Neutrophil (primary cell): ENCODE data around the gene NR2C2.
"Not testable (repeated sequence)": the region's sequence is repeated elsewhere in the genome, so short reads cannot be mapped to it uniquely, and the experiment has no call there.

Experiments
- H3K27ac ChIP-seq: fragments of 200-600 bp; sonication (generic); 2 replicates; pipeline ENCODE4 v1.5.1; 2016; ENCODE audit warnings: mild to moderate bottlenecking, moderate library complexity
- H3K27me3 ChIP-seq: fragments of 200-600 bp; sonication (generic); 2 replicates; pipeline ENCODE4 v1.6.0; 2016; ENCODE audit warnings: mild to moderate bottlenecking
- H3K36me3 ChIP-seq: fragments of 200-600 bp; sonication (generic); 2 replicates; pipeline ENCODE4 v1.5.1; 2017
- H3K4me1 ChIP-seq, 2 experiments: fragments of 200-600 bp in 1 of 2; sonication (generic) in 1 of 2; 1 replicate in 1 of 2; 2 replicates in 1 of 2; pipeline versions ENCODE4 v1.5.1 to v1.6.1; 2013 to 2016; ENCODE audit warnings: low read depth in 1 of 2, low read length in 1 of 2, mild to moderate bottlenecking in 1 of 2, moderate library complexity in 1 of 2; ENCODE audit not compliant: control insufficient read depth in 1 of 2, insufficient read depth in 1 of 2
- H3K4me3 ChIP-seq, 2 experiments: fragments of 200-600 bp in 1 of 2; sonication (generic) in 1 of 2; 1 replicate in 1 of 2; 2 replicates in 1 of 2; pipeline ENCODE4 v1.5.1; 2013 to 2016; ENCODE audit warnings: low read depth in 1 of 2, low read length in 1 of 2, mild to moderate bottlenecking in 1 of 2, moderate library complexity in 1 of 2
- H3K9me3 ChIP-seq: fragments of 200-600 bp; sonication (generic); 2 replicates; pipeline ENCODE4 v1.5.1; 2016
- CTCF ChIP-seq: fragments of 200-600 bp; sonication (generic); IDR thresholded peaks from 2 replicates; pipeline ENCODE4 v1.5.1; 2016; ENCODE audit warnings: antibody characterized with exemption

NR2C2 gene

GRCh38 chr3:14990780-14991148, 43.4 kb downstream of the NR2C2 start:
- H3K27ac ChIP-seq: peak overlapping the region; percentile 62

GRCh38 chr3:14991151-14991742, 43.9 kb downstream of the NR2C2 start:
- H3K9me3 ChIP-seq: no peaks in the 10 kb centered on the region
- H3K27ac ChIP-seq: peak overlapping the region; percentile 62
- no peak overlapping the region for H3K4me3 ChIP-seq
- H3K4me1 ChIP-seq: peaks cover 61% of the 10 kb centered on the region in 2 experiments
- no peaks in the 10 kb centered on the region for H3K27me3 ChIP-seq
- no peak for TF ChIP-seq CTCF
- no peaks in the 10 kb centered on the region for H3K36me3 ChIP-seq

More at GRCh38 chr3:14990780-14991148, 43.4 kb downstream of the NR2C2 start:
- H3K27me3 ChIP-seq: no peaks in the 10 kb centered on the region
- H3K9me3 ChIP-seq: no peaks in the 10 kb centered on the region
- peaks cover 66% of the 10 kb centered on the region in 2 experiments for H3K4me1 ChIP-seq
- H3K4me3 ChIP-seq: no peak overlapping the region
- no peaks in the 10 kb centered on the region for H3K36me3 ChIP-seq
- TF ChIP-seq CTCF: no peak

GRCh38 chr3:14991818-14992612, 44.6 kb downstream of the NR2C2 start:
- H3K27ac ChIP-seq: peak overlapping the region; percentile 22
- no peak overlapping the region for H3K4me3 ChIP-seq
- no peaks in the 10 kb centered on the region for H3K27me3 ChIP-seq
- H3K4me1 ChIP-seq: peaks cover 53 to 54% of the 10 kb centered on the region in 2 experiments
- no peaks in the 10 kb centered on the region for H3K9me3 ChIP-seq
- no peak for TF ChIP-seq CTCF
- no peaks in the 10 kb centered on the region for H3K36me3 ChIP-seq

GRCh38 chr3:14997941-14998340, 50.6 kb downstream of the NR2C2 start:
- Histone ChIP-seq H3K27ac (no peak overlapping the region), H3K36me3 (no peaks in the 10 kb centered on the region), H3K4me3 (no peak overlapping the region), H3K4me1 (no peaks in the 10 kb centered on the region), H3K9me3 (no peaks in the 10 kb centered on the region), H3K27me3 (no peaks in the 10 kb centered on the region)
- TF ChIP-seq CTCF: no peak

- H3K4me1 ChIP-seq, H3K27me3 ChIP-seq, H3K4me3 ChIP-seq, H3K36me3 ChIP-seq, H3K27ac ChIP-seq, H3K9me3 ChIP-seq: not testable (repeated sequence)
Observed at GRCh38 chr3:14999182-14999581, 51.8 kb downstream of the NR2C2 start.

GRCh38 chr3:15007681-15008141, 60.3 kb downstream of the NR2C2 start:
- TF ChIP-seq CTCF: no peak
- H3K27me3 ChIP-seq: no peaks in the 10 kb centered on the region
- H3K4me3 ChIP-seq: no peak overlapping the region
- H3K36me3 ChIP-seq: peaks cover 56% of the 10 kb centered on the region
- H3K9me3 ChIP-seq: no peaks in the 10 kb centered on the region
- no peak overlapping the region for H3K27ac ChIP-seq
- H3K4me1 ChIP-seq: no peaks in the 10 kb centered on the region
